Lower lobe of right lung (tissue), 2 donors: ENCODE data around the gene KIAA2012. TPM values are rescaled to one million over a fixed set of nuclear protein-coding genes. Genes with fewer than 3 reads are reported as not detected.

Experiments used
- ATAC-seq, 2 donors: fragments of 200-7000 bp; cut with Tn5 transposase; one replicate each; pipeline ENCODE4 v1.9.1; 2020 to 2022; ENCODE audit warnings: mild to moderate bottlenecking in 2 of 2, moderate library complexity in 2 of 2
- DNase-seq: peaks from one replicate; pipeline ENCODE4 v3.0.0-alpha.2; 2020
- H3K27ac ChIP-seq: fragments of 200-600 bp; one replicate; pipeline ENCODE4 v1.8.0; 2022
- H3K27me3 ChIP-seq: fragments of 200-600 bp; one replicate; pipeline ENCODE4 v1.8.0; 2022; ENCODE audit warnings: low read depth
- H3K36me3 ChIP-seq: fragments of 200-600 bp; one replicate; pipeline ENCODE4 v1.8.0; 2022; ENCODE audit warnings: mild to moderate bottlenecking
- H3K4me1 ChIP-seq: fragments of 200-600 bp; one replicate; pipeline ENCODE4 v1.8.0; 2022
- H3K4me3 ChIP-seq: fragments of 200-600 bp; one replicate; pipeline ENCODE4 v1.8.0; 2022; ENCODE audit warnings: mild to moderate bottlenecking
- H3K9me3 ChIP-seq: fragments of 200-600 bp; one replicate; pipeline ENCODE4 v1.8.0; 2022
- intact Hi-C: fragments of 100-400 bp; cut with DNase I; formaldehyde crosslinking; loops from one replicate; pipeline ENCODE4 v1.11.0; 2022
- total RNA-seq: library from RNA; stranded (reverse); fragmentation: NEBNext Ultra II Directional; extraction: Animal tissue kit (Norgen Biotek cat#: 25700); gene quantifications from one replicate; pipeline ENCODE4 v1.2.1, GENCODE V29; 2021
- TF ChIP-seq, protein P1 (sequence below): fragments of 200-600 bp; IDR thresholded peaks from one replicate; pipeline ENCODE4 v1.8.0; 2022; ENCODE audit warnings: antibody characterized with exemption, mild to moderate bottlenecking
- donor health status: DM: no; HTN: yes; CAD: no; lungs with severe emphysema.

The KIAA2012 gene
- total RNA-seq, 1 donor from 2014 or later: 2.8 TPM

- Histone ChIP-seq H3K27me3 (no peaks in the 10 kb centered on the region), H3K4me1 (no peaks in the 10 kb centered on the region), H3K4me3 (no peak overlapping the region), H3K27ac (no peak overlapping the region), H3K9me3 (peaks cover 3% of the 10 kb centered on the region), H3K36me3 (no peaks in the 10 kb centered on the region)
- intact Hi-C loops: no loop called here
- ATAC-seq (no peak), DNase-seq (no peak)
- TF ChIP-seq, protein P1, sequence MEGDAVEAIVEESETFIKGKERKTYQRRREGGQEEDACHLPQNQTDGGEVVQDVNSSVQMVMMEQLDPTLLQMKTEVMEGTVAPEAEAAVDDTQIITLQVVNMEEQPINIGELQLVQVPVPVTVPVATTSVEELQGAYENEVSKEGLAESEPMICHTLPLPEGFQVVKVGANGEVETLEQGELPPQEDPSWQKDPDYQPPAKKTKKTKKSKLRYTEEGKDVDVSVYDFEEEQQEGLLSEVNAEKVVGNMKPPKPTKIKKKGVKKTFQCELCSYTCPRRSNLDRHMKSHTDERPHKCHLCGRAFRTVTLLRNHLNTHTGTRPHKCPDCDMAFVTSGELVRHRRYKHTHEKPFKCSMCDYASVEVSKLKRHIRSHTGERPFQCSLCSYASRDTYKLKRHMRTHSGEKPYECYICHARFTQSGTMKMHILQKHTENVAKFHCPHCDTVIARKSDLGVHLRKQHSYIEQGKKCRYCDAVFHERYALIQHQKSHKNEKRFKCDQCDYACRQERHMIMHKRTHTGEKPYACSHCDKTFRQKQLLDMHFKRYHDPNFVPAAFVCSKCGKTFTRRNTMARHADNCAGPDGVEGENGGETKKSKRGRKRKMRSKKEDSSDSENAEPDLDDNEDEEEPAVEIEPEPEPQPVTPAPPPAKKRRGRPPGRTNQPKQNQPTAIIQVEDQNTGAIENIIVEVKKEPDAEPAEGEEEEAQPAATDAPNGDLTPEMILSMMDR: no peak
Measured at GRCh38 chr2:202079310-202079709, 6.3 kb downstream of the KIAA2012 start.

GRCh38 chr2:202084265-202084664 lies 11.2 kb downstream of the KIAA2012 start:
- TF ChIP-seq, protein P1: no peak
- Histone ChIP-seq H3K9me3 (peaks cover 3% of the 10 kb centered on the region), H3K4me3 (no peak overlapping the region), H3K4me1 (no peaks in the 10 kb centered on the region), H3K27ac (no peak overlapping the region), H3K36me3 (no peaks in the 10 kb centered on the region), H3K27me3 (no peaks in the 10 kb centered on the region)
- intact Hi-C loops: no loop called here
- ATAC-seq (no peak), DNase-seq (no peak)

DNA sequence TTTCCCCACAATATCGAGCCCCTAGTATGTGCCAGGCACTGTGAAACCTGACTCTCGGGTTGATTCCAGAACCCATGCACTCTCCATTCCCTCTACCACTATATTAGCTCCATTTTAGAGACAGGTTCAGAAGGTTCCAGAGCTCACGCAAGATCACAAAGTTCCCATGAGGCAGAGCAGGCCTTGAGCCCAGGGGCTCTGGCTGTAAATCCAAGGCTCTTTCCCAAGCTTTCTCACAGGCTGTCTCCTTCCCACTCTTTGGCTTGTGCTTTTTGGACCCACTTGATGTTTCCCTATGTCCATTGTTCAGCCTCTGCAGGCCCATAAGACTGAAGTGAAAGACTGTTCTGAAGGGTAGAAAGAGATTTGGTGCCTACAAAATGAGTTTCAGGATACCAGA lies 15.7 kb downstream of the KIAA2012 start:
- H3K36me3 ChIP-seq: no peaks in the 10 kb centered on the region
- DNase-seq: no peak
- H3K4me1 ChIP-seq: no peaks in the 10 kb centered on the region
- intact Hi-C loops: no loop called here
- no peak overlapping the region for H3K27ac ChIP-seq
- H3K4me3 ChIP-seq: no peak overlapping the region
- ATAC-seq: no peak
- TF ChIP-seq, protein P1: no peak
- H3K9me3 ChIP-seq: no peaks in the 10 kb centered on the region
- H3K27me3 ChIP-seq: no peaks in the 10 kb centered on the region

GRCh38 chr2:202090530-202090929 lies 17.5 kb downstream of the KIAA2012 start:
- H3K27ac ChIP-seq: no peak overlapping the region
- intact Hi-C loops: no loop called here
- no peak for DNase-seq

DNA sequence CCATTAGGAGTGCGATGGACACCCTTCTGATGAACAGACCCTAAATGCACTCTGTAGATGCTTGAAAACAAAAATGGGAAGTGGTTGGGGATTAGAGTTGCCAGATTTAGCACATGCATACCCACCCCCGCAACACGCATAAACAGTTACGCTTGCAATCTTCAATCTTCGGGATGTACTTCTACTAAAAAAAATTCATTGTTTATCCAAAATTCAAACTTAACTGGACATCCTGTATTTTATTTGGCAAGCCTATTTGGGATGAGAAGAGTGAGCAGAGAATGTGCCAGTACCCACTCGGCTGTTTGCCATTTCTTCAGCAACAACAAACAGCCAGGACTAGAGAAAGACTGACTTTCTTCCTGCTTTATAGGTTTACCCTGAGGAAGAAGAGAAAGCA lies 18.4 kb downstream of the KIAA2012 start:
- Histone ChIP-seq H3K4me3 (no peak overlapping the region), H3K4me1 (no peaks in the 10 kb centered on the region), H3K27ac (no peak overlapping the region), H3K36me3 (no peaks in the 10 kb centered on the region), H3K9me3 (no peaks in the 10 kb centered on the region), H3K27me3 (no peaks in the 10 kb centered on the region)
- TF ChIP-seq, protein P1: no peak
- no peak for DNase-seq
- ATAC-seq: no peak
- intact Hi-C loops: no loop called here

More at GRCh38 chr2:202090530-202090929, 17.5 kb downstream of the KIAA2012 start:
- no peaks in the 10 kb centered on the region for H3K9me3 ChIP-seq
- no peaks in the 10 kb centered on the region for H3K4me1 ChIP-seq
- no peaks in the 10 kb centered on the region for H3K36me3 ChIP-seq
- H3K27me3 ChIP-seq: no peaks in the 10 kb centered on the region
- TF ChIP-seq, protein P1: no peak
- H3K4me3 ChIP-seq: no peak overlapping the region
- no peak for ATAC-seq
